Urinary bladder (tissue), 4 donors: ENCODE data around the gene CYP3A7. TPM values are rescaled to one million over a fixed set of nuclear protein-coding genes. Genes with fewer than 3 reads are reported as not detected.
"Not testable (repeated sequence)": the region's sequence is repeated elsewhere in the genome, so short reads cannot be mapped to it uniquely, and the experiment has no call there.

ENCODE experiments used
- DNase-seq: peaks from one replicate; pipeline ENCODE4 v3.0.0-alpha.2; 2015; ENCODE audit errors: extremely low spot score
- H3K27ac ChIP-seq: one replicate; pipeline ENCODE4 v1.5.1; 2013; ENCODE audit warnings: low read depth, mild to moderate bottlenecking, moderate library complexity
- H3K36me3 ChIP-seq: one replicate; pipeline ENCODE4 v1.6.1; 2013; ENCODE audit warnings: mild to moderate bottlenecking, moderate library complexity; ENCODE audit not compliant: insufficient read depth
- H3K4me1 ChIP-seq: one replicate; pipeline ENCODE4 v1.6.1; 2013; ENCODE audit warnings: mild to moderate bottlenecking, moderate library complexity; ENCODE audit not compliant: insufficient read depth
- H3K4me3 ChIP-seq: one replicate; pipeline ENCODE4 v1.5.1; 2013; ENCODE audit warnings: low read depth, low read length
- WGBS: extraction: QIAGEN DNeasy Blood & Tissue Kit; methylation state at CpG from one replicate; pipeline ENCODE4 v1.1.7; 2013; 5-methylcytosine and 5-hydroxymethylcytosine counted together
- polyA plus RNA-seq: library from polyadenylated mRNA; stranded (reverse); fragments of 200-250 nt; gene quantifications from one replicate; pipeline ENCODE4 v1.2.3, GENCODE V29; 2013
- total RNA-seq: library from RNA; depleted of rRNA; stranded (reverse); fragments of >200 nt; gene quantifications from one replicate; pipeline ENCODE4 v1.2.3, GENCODE V29; 2014
- donor health status: healthy with polysubstance abuse.
- donor health status: healthy.

CYP3A7 gene
- total and polyA plus RNA-seq, 2 donors: 0.06 to 0.21 TPM

DNA sequence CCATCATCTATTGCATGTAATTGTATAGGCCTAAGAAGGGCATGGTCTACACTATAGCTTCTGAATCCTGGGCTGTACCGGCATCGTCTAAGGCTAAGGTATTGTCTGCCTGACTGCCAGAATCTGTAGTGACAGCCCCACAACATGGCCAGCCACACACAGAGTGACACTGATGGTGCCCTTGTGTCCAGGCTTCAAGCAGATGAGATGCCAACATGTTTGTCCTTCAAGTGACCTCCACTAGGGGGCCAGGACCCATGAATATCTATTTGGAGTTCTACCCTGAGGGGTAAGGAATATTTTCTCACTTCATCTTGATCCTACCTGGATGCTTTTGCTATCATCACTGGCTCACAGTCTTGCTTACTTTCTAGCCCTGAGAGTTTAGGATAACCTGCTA lies 1.5 kb downstream of the CYP3A7 start:
- DNase-seq: no peak
- H3K36me3 ChIP-seq: no peaks in the 10 kb centered on the region
- 94% methylated on average over 2 of the region's 2 CpGs for WGBS
- no peak overlapping the region for H3K4me3 ChIP-seq
- H3K4me1 ChIP-seq: no peaks in the 10 kb centered on the region
- H3K27ac ChIP-seq: no peak overlapping the region

DNA sequence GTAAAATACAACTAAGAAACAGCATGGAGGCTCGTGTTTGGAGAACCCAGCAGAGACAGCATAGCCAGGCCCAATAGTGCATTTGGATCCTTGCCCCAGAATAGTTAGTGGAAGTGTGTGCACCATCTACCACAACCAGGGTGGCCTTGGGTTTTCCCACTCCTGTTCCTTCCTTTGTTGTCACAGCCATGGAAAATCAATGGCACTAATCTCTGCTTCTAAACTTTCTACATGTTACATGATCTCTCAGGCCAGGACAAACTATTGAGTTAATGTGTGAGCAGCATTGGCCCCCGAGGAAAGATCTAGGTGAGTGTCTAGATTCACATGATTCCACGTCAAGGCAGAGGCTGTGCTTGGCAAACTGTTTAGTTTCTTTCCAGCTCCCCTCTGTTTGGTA lies 2.0 kb downstream of the CYP3A7 start:
- no peak overlapping the region for H3K4me3 ChIP-seq
- DNase-seq: no peak
- WGBS: 91% methylated on average over 3 of the region's 3 CpGs
- H3K4me1 ChIP-seq: no peaks in the 10 kb centered on the region
- H3K27ac ChIP-seq: no peak overlapping the region
- no peaks in the 10 kb centered on the region for H3K36me3 ChIP-seq

DNA sequence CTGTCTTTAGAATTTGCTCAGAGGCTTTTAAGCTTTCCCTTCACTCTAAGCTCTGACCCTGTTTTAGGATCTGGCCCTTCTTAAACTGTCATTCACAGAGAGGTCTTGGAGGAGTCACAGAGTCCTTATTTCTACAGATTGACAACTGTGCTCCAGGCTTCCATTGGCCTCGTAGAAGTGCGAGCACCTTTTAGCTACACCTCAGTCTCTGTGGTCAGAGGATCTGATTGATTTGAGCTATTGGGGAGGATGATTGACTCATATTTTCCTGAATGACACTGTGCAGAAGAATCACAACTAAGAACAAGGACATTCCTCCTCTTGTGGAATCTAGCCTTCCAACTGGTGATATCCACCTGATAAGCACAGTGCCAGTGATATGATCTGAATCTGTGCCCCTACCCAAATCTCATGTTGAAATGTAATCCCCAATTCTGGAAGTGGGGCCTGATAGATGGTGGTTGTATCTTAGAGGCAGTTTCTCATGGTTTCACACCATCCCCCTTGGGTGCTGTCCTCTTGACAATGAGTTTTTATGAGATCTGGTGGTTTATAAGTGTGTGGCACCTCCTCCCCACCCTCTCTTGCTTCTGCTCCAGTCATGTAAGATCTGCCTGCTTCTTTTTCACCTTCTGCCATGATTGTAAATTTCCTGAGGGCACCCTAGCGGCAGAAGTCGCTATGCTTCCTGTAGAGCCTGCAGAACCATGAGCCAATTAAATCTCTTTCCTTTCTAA lies 3.2 kb downstream of the CYP3A7 start:
- Histone ChIP-seq H3K36me3 (no peaks in the 10 kb centered on the region), H3K4me3 (no peak overlapping the region), H3K4me1 (no peaks in the 10 kb centered on the region), H3K27ac (no peak overlapping the region)
- DNase-seq: no peak
- WGBS: 94% methylated on average over 4 of the region's 4 CpGs

DNA sequence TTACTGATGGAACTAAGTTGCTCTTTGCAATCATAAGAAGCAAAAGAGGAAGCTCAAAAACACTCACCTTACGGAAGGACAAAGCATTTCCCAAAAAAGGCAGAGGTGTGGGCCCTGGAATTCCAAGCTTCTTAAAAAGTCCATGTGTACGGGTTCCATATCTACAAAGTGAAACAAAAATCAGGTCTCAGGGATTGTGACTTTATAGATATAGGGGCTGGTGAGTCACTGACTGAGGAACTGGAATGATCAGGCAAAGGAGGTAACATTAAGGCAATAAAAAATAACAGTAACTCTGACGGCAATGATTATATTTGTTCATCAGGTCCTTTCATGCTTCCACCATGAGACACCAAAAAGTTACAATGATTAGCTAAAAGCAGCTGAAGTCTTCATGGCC lies 4.0 kb downstream of the CYP3A7 start:
- no peak for DNase-seq
- WGBS: 79% methylated on average over 3 of the region's 3 CpGs
- Histone ChIP-seq H3K4me1 (no peaks in the 10 kb centered on the region), H3K4me3 (no peak overlapping the region), H3K36me3 (no peaks in the 10 kb centered on the region), H3K27ac (no peak overlapping the region)

DNA sequence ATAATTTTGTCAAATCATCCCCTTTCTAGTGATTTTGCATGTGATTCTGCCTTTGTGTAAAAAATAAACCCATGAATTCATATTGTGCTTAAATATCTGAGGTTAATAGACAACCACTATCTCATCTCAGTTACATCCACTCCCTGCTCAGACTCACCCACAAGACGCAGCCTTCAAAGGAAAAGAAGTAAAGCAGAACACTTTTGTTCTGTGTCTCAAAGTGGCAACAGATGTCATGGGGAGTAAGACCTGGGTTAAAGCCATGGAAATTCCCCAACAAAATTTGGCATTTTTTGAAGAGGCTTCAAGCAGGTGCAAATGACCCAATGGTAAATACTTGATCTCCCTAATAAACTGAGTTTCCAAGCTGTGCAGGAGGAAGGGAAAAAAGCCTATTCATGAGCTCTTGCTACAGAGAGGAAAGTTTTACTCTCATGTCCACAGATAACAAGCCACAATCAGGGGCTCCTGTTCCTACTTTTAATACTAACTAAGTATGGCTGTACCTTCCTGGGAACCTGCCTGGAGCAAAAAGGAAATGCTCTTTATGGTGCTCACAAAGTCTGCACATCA lies 4.7 kb downstream of the CYP3A7 start:
- Histone ChIP-seq H3K4me1 (no peaks in the 10 kb centered on the region), H3K4me3 (no peak overlapping the region), H3K27ac (no peak overlapping the region), H3K36me3 (no peaks in the 10 kb centered on the region)
- WGBS: 60% methylated on average over 1 of the region's 1 CpG
- no peak for DNase-seq

DNA sequence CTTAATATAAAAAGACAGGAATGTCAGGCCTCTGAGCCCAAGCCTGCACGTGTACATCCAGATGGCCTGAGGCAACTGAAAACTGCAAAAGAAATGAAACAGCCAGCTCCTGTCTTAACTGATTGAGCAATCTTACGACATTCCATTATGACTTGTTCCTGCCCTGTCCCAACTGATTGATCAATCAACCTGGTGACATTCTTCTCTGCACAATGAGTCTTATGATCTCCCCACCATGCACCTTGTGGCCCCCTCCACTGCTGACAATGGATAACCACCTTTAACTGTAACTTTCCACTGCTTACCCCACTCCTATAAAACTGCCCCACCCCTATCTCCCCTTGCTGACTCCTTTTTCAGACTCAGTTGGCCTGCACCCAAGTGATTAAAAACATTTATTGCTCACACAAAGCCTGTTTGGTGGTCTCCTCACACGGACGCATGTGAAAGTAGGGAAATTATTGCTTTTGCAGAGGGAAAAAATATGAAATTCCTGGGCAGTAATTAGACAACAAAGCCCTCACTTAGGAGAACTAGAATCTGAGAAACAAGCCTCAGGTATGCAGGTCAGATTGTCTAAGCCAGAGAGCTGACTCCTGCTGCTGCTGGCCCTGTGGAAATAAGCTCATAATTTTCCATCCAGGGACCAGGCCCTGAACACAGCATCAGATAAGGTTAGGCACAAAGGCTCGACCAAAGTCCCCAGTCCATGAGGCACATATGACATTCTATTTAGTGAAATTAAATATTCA lies 5.3 kb downstream of the CYP3A7 start:
- Histone ChIP-seq H3K27ac (no peak overlapping the region), H3K36me3 (no peaks in the 10 kb centered on the region), H3K4me3 (no peak overlapping the region), H3K4me1 (no peaks in the 10 kb centered on the region)
- WGBS: 42% methylated on average over 5 of the region's 5 CpGs
- DNase-seq: peak; percentile 35

DNA sequence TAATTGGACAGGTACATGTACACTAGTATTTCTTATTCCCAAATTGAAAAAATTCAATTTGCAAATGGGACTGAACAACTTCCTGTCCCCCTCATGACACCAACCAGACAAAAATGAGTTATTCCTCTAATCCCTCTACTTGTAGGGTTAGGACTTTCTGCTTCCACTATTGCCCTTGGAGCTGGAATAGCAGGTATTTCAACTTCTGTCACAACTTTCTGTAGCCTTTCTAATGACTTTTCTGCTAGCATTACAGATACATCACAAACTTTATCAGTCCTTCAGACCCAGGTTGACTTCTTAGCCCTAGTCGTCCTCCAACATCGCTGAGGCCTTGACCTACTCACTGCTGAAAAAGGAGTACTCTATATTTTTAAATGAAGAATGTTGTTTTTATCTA lies 6.4 kb downstream of the CYP3A7 start:
- Histone ChIP-seq H3K4me1 (no peaks in the 10 kb centered on the region), H3K4me3 (no peak overlapping the region), H3K36me3 (no peaks in the 10 kb centered on the region), H3K27ac (no peak overlapping the region)
- DNase-seq: no peak
- 92% methylated on average over 2 of the region's 2 CpGs for WGBS

DNA sequence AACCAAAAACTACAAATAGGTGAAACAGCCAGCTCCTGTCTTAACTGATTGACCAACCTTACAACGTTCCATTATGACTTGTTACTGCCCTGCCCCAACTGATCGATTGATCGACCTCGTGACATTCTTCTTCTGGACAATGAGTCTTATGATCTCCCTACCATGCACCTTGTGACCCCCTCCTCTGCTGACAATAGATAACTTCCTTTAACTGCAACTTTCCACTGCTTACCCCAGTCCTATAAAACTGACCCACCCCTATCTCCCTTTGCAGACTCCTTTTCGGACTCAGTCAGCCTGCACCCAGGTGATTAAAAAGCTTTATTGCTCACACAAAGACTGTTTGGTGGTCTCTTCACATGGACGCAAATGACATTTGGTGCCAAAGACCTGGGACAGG lies 11.8 kb downstream of the CYP3A7 start:
- 92% methylated on average over 6 of the region's 6 CpGs for WGBS
- not testable (repeated sequence) for H3K4me3 ChIP-seq, H3K27ac ChIP-seq, H3K36me3 ChIP-seq, H3K4me1 ChIP-seq, DNase-seq

DNA sequence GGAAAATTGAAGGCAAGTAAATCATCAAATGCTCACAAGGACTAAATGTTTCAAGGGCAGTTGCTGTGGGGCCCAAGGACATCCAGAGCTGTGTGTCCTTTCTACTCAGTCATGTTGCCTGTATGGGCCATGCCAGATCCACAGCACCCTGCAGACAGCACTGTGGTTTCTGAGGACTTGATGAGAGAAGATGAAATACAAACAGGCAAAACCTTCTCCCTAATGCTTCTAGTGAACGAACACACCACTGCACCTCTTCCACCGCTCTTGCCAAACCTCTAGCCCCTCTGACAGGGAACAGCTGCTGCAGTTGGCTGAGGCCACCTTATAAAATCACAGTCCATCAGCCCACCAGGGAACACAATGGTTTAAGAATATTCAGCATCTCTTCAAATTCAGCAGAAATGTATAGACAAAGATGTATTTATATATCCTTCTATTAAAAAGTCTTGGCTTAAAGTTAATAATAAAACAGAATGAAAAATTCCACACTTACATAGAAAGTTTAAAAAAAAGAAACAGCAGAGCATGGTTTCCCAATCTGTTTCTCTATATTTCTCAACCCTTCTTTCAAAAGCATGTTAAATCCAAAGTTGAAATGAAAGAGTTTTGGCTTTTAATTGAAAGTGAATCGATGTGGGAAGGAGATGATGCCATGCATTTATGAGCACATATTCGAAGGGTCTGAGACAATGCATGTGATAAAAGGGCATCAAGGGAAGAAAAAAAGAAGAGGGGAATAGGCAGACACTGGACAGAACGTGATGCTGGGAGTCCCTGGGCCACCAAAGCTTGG lies 14.0 kb downstream of the CYP3A7 start:
- Histone ChIP-seq H3K36me3 (no peaks in the 10 kb centered on the region), H3K4me1 (no peaks in the 10 kb centered on the region), H3K4me3 (no peak overlapping the region), H3K27ac (no peak overlapping the region)
- 37% methylated on average over 5 of the region's 5 CpGs for WGBS
- peak; percentile 66 for DNase-seq

DNA sequence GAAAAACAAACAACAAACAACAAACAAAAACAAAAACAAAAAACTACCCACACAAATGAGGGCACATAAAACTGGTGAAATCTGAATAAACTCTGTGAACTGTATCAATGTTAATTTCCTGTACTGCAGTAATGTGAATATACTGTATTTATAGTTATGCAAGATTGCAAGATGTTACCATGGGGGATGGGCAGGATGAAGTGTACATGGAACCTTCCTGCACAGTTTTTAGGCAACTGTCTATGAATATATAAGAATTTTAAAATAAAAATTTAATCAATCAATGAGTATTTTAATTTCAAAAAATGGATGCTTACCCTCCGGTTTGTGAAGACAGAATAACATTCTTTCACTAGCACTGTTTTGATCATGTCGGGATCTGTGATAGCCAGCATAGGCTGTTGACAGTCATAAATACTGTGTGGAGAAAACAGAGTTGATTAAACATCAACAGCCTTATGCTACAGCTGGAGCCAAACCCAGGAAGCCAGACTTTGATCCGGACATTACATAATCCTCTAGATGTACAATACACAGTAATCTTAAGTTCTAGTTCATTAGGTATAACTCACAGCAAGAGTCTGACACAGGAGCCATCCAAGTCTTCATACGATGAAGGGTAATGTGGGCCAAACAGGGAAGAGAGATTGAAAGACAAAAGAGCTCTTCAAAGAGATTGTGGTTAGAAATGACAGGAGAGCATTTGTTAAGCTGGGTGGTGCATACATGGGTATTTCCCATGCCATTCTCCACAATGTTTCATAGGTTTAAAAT lies 14.8 kb downstream of the CYP3A7 start:
- Histone ChIP-seq H3K36me3 (no peaks in the 10 kb centered on the region), H3K4me1 (no peaks in the 10 kb centered on the region), H3K4me3 (no peak overlapping the region), H3K27ac (no peak overlapping the region)
- no peak for DNase-seq
- 22% methylated on average over 4 of the region's 4 CpGs for WGBS

DNA sequence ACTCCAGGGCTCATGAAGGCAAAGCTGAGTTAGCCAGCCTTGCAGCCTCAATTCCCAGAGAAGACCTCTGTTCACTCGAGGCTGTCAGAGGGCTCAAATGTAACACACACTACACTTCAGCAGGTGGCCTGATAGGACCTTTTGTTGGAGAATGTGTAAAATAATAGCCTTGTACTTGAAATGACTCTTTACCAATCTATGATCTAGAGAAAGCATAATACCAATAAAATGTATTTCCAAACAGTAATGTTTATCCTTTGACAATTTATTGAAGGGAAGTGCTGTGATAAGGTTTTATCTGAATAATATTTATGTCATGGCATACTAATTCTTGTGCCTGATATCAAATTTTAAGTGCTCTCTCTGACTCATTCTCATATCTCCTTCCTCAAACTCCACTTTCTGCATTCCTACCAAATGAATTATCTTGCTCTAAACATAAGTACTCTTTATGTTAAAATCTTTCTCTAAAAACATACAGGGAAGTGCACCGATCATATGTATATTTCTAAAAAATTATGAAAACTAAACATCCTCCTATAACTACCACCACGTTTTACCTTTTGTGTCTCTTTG lies 20.9 kb downstream of the CYP3A7 start:
- H3K27ac ChIP-seq: no peak overlapping the region
- H3K4me1 ChIP-seq: no peaks in the 10 kb centered on the region
- H3K36me3 ChIP-seq: no peaks in the 10 kb centered on the region
- DNase-seq: no peak
- WGBS: 34% methylated on average over 3 of the region's 3 CpGs
- no peak overlapping the region for H3K4me3 ChIP-seq

DNA sequence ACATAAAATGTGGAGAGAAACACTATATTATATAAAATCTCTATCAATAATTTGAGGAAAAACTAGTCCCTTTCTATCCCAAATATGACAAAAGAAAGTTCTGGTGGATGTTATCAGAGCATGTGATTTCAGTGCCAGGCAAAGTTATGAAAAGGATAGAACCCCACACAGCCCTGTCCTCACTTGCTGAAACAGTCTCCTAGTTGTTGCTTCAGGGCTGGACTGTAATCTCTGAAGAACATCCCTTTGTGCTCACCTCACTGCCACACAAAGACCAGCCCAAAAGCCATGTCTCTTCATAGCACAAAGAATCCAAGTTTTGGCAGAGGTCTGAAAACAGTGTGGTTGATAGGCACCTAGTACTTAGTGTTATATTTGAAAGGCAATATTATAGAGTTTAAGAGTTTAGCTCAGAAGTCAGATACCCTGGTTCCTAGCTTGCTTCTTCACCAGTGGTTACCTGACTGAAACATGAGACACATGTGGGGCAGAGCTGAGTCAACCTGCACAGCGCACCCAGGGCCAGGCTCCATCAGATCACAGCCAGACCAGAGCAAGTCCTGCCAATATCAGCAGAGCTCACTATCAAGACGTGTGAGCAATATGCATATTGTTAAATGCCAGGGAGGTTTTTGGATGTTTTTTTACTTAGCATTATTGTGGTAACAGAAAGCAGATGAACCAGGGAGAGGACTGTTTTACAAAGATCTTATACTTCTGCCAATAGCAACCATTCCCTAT lies 25.0 kb downstream of the CYP3A7 start:
- no peak for DNase-seq
- no peaks in the 10 kb centered on the region for H3K36me3 ChIP-seq
- H3K4me1 ChIP-seq: no peaks in the 10 kb centered on the region
- no peak overlapping the region for H3K27ac ChIP-seq
- H3K4me3 ChIP-seq: no peak overlapping the region
- WGBS: 66% methylated on average over 2 of the region's 2 CpGs
